HT1080 (cell line): ENCODE data around the gene TRIM8. TPM values are rescaled to one million over a fixed set of nuclear protein-coding genes. Genes with fewer than 3 reads are reported as not detected.

ENCODE experiments used
- DNase-seq: peaks from one replicate; pipeline ENCODE4 v3.0.0-alpha.2; 2015; ENCODE audit warnings: low read depth
- total RNA-seq: library from RNA; depleted of rRNA; stranded (reverse); fragments of >200 nt; shearing (Covaris generic); gene quantifications from 2 replicates; pipeline ENCODE4 v1.2.3, GENCODE V29; 2014

The TRIM8 gene
- total RNA-seq, 1 experiment from 2014 or later, result 117 TPM

GRCh38 chr10:102615361-102615760 is 28.9 kb upstream of the TRIM8 start:
- no peak for DNase-seq

GRCh38 chr10:102616066-102616770 is 28.1 kb upstream of the TRIM8 start:
- no peak for DNase-seq

- DNase-seq, result no peak
Measured at GRCh38 chr10:102617041-102617440, 27.2 kb upstream of the TRIM8 start.

DNA sequence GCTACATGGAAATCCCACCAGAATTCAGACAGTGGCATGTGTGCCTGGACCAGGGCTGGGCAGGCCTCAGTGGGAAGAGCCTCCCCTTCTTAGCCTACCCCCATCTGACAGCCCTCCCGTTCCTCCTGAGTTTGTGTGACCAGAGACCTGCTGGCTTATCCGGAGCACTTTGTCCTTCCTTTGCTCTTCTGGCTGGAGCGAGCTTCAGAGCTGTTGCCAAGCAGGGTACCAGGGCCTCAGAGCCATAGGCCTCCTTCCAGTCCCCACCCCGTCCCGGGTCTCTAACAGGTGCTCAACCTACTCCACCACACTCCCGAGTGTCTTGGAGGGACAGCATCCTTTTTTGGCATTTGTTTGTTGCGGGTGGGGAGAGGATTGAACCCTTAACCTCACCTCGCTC is 26.5 kb upstream of the TRIM8 start:
- DNase-seq, result no peak

- DNase-seq, result no peak
Measured at GRCh38 chr10:102619281-102619981, 24.8 kb upstream of the TRIM8 start.

GRCh38 chr10:102620138-102620590 is 24.1 kb upstream of the TRIM8 start:
- DNase-seq, result no peak

- no peak for DNase-seq
Measured at GRCh38 chr10:102620591-102621442, 23.5 kb upstream of the TRIM8 start.

GRCh38 chr10:102621443-102622325 is 22.6 kb upstream of the TRIM8 start:
- no peak for DNase-seq

DNA sequence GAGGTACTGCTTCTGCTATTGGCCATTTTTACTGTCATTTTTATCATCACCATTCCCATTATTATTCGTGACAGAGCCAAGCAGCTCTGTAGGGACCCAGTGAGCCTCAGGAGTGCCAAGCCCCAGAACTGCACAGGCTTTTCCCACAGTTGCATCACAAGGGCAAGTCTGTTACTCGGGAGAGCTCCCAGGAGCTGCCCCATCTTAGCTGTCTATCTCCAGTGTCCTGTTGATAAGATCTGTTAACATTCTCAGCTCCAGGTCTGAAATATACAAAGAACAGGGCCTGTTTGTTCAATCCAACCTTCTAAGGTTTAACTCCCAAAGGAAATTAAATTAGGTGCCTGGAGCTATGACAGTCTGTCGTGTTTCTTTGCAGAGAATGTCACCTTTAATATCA is 20.2 kb upstream of the TRIM8 start:
- DNase-seq, result no peak

GRCh38 chr10:102624751-102625645 is 19.3 kb upstream of the TRIM8 start:
- no peak for DNase-seq

DNA sequence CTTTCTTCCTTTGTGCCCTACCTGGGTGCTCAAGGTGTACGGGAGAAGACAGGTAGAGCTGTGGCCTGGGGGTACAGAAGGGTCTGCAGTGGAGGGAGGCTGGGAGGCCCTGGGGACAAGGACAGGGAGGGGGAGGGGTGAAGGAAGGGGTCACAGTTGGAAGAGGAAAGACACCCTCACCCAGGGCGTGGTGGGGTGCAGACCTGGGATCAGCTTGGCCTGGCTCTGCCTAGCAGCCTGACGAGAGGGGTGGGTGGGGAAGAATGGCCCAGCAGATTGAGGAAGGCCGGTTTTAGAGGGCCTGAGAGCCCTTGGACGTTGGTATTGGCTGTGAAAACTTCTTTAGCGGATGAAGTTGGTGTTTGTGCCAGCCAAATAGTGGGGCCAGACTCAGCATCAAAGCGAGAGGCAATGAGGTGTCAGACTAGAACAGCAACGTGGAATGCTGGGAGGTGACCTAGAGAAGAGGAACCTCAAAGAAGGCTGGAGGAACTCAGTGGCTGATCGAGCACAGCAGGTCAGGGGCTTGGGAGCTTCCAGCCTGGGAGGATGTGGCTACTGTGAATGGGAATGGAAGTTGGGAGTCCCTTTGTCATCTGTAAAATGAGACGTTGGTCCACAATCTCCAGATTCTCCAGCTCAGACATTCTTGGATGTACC is 18.1 kb upstream of the TRIM8 start:
- DNase-seq, result no peak

- DNase-seq, result no peak
Measured at GRCh38 chr10:102627291-102627735, 17.0 kb upstream of the TRIM8 start.

DNA sequence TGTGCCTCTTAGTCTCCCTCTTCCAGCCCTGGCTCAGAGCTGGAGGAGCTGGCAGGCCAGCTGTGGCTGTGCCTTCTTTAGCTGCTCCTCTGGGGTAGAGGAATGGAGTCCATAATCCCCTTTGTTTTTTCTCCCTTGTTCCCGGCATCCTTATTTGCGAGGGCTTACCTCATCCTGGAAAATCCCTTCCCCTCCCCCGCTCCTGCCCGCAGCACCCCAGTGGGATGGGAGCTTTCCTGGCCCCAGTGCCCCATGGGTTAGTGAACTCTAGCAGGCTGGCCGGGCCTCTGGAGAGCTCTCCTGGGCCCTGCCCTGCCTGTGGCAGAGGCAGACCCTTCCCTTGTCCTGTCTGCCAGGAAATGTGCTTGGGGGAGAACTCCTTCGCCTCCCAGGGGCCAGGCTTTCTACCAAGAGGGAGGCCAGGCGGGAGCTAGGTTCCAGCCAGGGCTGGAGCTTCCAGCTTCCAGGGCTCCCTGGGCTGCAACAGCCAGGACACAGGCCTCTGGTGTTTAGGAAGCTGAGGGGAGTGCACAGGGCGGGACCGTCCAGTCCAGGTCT is 16.5 kb upstream of the TRIM8 start:
- no peak for DNase-seq

- peak; percentile 43 for DNase-seq
Measured at GRCh38 chr10:102628451-102628911, 15.8 kb upstream of the TRIM8 start.

DNA sequence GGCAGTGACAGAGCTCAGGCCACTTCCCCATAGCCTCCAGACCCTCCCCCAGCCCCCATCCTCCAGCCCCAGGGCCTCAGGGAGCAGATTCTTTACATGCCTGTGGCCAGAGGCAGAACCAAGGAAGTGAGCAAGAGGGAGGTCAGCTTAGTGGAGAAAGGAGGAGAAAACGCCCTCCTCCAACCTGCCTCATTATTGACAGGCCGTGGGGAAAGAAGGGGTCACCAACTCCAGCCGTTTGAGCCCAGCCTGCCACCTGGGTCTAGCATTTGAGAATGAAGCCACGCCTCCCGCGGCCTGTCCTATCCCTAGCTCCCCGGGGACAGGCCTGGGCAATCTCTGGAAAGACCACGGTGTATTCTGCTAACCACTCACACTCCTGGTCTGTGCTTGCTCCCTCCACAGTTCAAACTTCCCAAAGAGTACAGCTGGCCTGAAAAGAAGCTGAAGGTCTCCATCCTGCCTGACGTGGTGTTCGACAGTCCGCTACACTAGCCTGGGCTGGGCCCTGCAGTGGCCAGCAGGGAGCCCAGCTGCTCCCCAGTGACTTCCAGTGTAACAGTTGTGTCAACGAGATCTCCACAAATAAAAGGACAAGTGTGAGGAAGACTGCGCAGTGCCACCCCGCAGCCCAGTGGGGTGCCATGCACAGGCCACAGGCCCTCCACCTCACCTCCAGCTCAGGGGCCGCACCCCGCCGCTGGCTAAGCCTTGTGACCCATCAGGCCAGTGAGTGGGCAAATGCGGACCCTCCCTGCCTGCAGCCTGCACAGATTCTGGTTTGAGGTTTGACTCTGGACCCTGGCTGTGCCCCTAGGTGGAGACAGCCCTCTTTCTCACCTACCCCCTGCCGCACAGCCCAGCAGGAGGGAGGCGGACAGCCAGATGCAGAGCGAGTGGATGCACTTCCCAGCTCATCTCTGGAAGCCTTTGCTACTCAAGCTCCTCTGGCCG is 14.3 kb upstream of the TRIM8 start:
- DNase-seq, result peak; percentile 98

- no peak for DNase-seq
Measured at GRCh38 chr10:102630663-102631062, 13.6 kb upstream of the TRIM8 start.

DNA sequence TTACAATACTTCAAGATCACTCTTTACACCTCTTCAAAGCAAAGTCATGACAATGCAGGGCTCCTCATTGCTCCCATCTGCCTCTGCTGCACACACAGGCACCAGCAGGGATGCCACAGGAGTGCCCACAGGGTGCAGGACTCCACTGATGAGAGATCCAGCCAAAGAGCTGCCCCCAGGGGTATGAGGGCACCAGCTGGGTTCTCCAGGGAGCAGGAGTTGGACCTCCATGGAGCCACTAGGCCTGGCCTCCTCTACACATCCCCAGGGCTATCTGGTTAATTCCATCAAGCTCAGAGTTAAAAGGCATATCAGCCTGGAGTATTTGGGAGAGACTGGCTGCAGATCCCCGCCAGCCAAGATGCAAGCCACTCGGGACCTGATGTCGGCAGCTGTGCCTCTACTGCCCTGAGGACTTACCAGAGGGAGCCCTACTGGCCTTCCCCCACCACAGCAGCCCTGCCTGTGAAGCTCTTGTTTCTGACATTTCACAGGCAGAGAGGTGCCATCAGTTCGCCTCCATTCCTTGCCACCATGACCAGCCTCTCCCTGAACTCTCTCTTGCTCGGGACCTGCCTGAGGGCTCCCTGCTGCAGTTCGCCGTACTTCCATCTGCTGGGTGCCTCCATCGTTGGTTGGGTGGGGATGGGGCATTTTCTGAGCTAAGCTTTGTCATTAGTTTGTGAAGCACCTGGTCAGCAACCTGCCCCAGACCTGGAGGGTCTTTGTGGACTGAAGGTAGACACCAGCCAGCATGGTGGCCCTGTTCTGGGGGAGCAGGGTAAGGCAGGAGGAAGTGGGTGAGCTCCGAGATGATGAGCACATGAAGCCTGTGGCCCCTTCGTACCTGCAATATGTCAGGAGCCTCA is 12.5 kb upstream of the TRIM8 start:
- no peak for DNase-seq
